Hepatocyte (in vitro differentiated cells): ENCODE measurements around the gene KLHL42.

Source experiments
- CTCF ChIP-seq: fragments of 200-600 bp; sonication (generic); IDR thresholded peaks from 2 replicates; pipeline ENCODE4 v1.5.1; 2016; ENCODE audit warnings: antibody characterized with exemption, mild to moderate bottlenecking; ENCODE audit not compliant: poor library complexity
- EZH2phosphoT487 ChIP-seq: fragments of 200-600 bp; sonication (generic); IDR thresholded peaks from one replicate; pipeline ENCODE4 v1.6.1; 2018; ENCODE audit warnings: antibody characterized with exemption, mild to moderate bottlenecking, low read depth, moderate library complexity; ENCODE audit not compliant: unreplicated experiment, severe bottlenecking

DNA sequence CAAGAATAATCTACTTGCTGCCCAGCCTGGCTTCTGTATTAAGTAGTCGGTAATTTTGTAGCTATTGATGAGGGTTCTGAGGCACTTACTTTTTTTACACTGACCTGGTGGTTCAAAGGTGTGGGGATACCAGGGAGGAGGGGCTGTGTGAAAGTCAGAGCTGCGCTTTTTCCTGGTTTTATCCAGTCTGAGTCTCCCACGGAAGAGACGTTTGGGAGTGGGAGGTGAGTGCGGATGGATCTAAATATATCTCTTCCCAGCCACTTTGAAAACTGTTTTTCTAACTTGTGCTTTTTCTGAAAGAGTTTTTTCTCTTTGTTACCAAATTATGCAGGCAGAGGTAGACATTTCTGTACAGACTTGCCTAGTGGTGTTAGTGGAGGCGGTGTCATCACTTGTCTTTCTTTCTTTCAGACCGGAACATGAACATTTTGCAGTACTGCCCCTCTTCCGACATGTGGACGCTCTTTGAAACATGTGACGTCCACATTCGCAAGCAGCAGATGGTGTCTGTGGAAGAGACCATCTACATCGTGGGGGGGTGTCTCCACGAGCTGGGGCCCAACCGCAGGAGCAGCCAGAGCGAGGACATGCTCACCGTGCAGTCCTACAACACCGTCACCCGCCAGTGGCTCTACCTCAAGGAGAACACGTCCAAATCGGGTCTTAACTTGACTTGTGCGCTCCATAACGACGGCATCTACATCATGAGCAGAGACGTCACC is 17.4 kb downstream of the KLHL42 start:
- TF ChIP-seq EZH2phosphoT487 (no peak), CTCF (no peak)
